ENCODE measurements around the gene HSPA12B. TPM values are rescaled to one million over a fixed set of nuclear protein-coding genes. Genes with fewer than 3 reads are reported as not detected.

The HSPA12B gene
- total RNA-seq, 1 donor from 2014 or later: not detected

GRCh38 chr20:3767110-3767426 lies 34.6 kb downstream of the HSPA12B start:
- no peak overlapping the region for H3K27ac Mint-ChIP-seq (ENCODE audit: unreplicated experiment)
- H3K9me3 Mint-ChIP-seq (ENCODE audit: unreplicated experiment): no peaks in the 10 kb centered on the region
- no peaks in the 10 kb centered on the region for H3K36me3 Mint-ChIP-seq (ENCODE audit: unreplicated experiment)
- TF ChIP-seq CTCF (IDR thresholded peaks at IDR 0.05): no peak
- H3K4me3 Mint-ChIP-seq (ENCODE audit: unreplicated experiment): peak overlapping the region; percentile 77
- peaks cover 27% of the 10 kb centered on the region for H3K4me1 Mint-ChIP-seq (ENCODE audit: unreplicated experiment)
- H3K27me3 Mint-ChIP-seq (ENCODE audit: unreplicated experiment): no peaks in the 10 kb centered on the region
- DNase-seq (ENCODE audit: extremely low spot score, unreplicated experiment): no peak

DNA sequence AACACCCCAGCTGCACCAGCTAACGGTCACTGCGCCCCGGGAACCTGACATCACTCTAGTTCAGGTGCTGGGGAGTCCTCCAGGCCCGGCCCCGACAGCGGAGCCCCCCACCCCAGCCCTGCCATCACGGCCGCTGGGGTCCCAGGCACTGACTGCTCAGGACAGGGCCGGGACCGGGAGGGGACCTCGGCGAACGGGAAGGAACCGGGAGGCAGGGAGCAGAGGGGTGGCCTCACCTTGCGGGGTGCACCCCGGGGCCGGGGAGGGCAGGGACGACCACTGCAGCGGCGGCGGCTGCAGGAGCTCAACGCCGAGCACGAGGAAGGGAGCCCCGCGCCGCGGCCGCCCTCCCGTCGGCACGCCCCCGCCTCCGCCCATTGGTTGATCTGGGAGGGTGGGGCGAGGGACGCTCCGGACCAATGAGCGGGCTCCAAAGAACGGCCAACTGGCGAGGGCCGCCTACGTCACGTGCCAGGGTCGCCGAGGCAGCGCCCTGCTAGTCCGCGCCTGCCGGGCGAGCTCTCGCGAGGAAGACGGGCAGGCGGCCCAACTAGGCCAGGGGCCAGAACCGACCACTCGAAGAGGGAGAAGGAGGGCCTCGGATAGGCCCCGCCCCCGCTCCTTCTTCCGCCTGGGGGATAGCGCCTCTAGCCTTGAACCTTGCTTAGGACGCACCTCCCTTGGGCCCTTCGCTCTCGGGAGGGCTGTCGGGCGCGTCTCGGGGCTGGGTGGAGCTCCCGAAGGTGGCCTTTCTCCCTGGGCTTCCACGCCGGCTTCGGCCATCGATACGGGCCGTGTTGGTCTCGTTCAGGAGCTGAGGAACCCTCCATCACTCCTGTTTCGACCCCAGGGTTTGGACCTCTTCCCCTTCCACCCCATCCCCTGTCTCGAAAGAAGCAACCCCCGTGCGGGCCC lies 35.2 kb downstream of the HSPA12B start, which contains the start of gene ADISSP:
ADISSP (minus strand) TSS at position 327 of the 915 bp plus-strand sequence. CDS start 7,653 bp downstream, outside the sequence.
- Mint-ChIP-seq H3K9me3 (ENCODE audit: unreplicated experiment) (no peaks in the 10 kb centered on the region), H3K4me3 (ENCODE audit: unreplicated experiment) (peak within 1 kb of the TSS; percentile 89), H3K4me1 (ENCODE audit: unreplicated experiment) (peaks cover 27% of the 10 kb centered on the region), H3K27ac (ENCODE audit: unreplicated experiment) (peak within 1 kb of the TSS; percentile 97), H3K27me3 (ENCODE audit: unreplicated experiment) (no peaks in the 10 kb centered on the region), H3K36me3 (ENCODE audit: unreplicated experiment) (no peaks in the 10 kb centered on the region)
- peak; percentile 100 for DNase-seq (ENCODE audit: extremely low spot score, unreplicated experiment)
- no peak for TF ChIP-seq CTCF (IDR thresholded peaks at IDR 0.05)

DNA sequence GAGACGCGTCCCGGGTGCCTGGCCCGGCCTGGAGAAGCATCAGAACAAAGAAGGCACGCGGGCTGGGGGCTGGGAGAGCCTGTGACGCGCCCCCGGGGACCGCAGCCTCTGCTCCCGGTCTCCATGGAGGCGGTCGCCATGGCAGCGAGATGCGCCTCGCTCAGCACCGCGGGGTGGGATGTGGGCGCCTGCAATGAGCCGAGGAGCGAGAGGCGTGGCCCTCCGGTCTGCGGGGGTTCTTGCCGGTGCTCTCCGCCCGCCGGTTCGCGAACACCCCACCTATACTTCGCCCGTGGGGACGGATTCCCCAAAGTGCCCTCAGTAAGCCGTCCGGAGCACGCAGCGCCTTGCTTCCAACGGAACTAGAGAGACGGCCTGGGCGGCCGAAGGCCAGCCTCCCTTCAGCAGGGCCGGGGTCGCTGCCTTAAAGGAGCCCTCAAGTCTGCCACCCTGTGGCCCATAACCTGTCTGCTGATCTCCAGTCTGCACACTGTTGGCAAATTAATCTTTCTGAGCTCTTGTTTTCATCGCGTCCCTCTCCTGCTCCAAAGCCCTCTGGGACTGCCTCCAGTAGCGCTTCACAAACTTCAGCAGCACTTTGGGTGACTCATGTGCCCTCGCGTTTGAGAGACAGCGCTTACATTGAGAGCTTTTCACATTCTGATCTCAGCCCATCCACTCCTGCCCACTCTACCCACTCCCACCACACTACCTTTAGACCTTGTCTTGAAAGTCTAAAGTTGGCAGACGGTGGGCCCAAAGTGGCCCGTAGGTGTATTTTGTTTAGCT lies 36.1 kb downstream of the HSPA12B start:
- H3K27ac Mint-ChIP-seq (ENCODE audit: unreplicated experiment): peak overlapping the region; percentile 97
- H3K4me1 Mint-ChIP-seq (ENCODE audit: unreplicated experiment): peaks cover 27% of the 10 kb centered on the region
- peak overlapping the region; percentile 89 for H3K4me3 Mint-ChIP-seq (ENCODE audit: unreplicated experiment)
- H3K9me3 Mint-ChIP-seq (ENCODE audit: unreplicated experiment): no peaks in the 10 kb centered on the region
- no peaks in the 10 kb centered on the region for H3K36me3 Mint-ChIP-seq (ENCODE audit: unreplicated experiment)
- peak; percentile 93 for DNase-seq (ENCODE audit: extremely low spot score, unreplicated experiment)
- no peaks in the 10 kb centered on the region for H3K27me3 Mint-ChIP-seq (ENCODE audit: unreplicated experiment)
- peak; percentile 70 for TF ChIP-seq CTCF (IDR thresholded peaks at IDR 0.05)

DNA sequence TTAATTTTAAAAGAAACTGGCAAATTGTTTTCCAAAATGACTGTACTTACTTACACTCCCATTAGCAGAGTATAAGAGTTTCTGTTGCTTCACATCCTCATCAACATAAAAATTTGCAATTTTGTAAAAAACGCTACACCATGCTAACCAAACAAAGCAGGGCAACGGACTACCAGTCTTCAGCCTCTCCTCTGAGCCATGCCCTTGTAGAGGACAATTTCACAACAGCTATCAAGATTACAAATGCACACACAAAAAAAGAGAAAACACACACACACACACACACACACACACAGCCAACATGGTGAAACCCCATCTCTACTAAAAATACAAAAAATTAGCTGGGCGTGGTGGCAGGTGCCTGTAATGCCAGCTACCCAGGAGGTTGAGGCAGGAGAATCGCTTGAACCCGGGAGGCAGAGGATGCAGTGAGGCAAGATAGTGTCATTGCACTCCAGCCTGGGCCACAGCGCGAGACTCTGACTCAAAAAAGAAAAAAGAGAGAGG lies 39.1 kb downstream of the HSPA12B start:
- DNase-seq (ENCODE audit: extremely low spot score, unreplicated experiment): no peak
- Mint-ChIP-seq H3K27ac (ENCODE audit: unreplicated experiment) (no peak overlapping the region), H3K27me3 (ENCODE audit: unreplicated experiment) (no peaks in the 10 kb centered on the region), H3K36me3 (ENCODE audit: unreplicated experiment) (no peaks in the 10 kb centered on the region), H3K9me3 (ENCODE audit: unreplicated experiment) (no peaks in the 10 kb centered on the region), H3K4me3 (ENCODE audit: unreplicated experiment) (no peak overlapping the region), H3K4me1 (ENCODE audit: unreplicated experiment) (peaks cover 14% of the 10 kb centered on the region)
- no peak for TF ChIP-seq CTCF (IDR thresholded peaks at IDR 0.05)

All from osteocyte (in vitro differentiated cells).